HG03342 (cell line): Measurements from ENCODE around the gene CELSR1.

Experiments
- ATAC-seq: cut with Tn5 transposase; IDR thresholded peaks from one replicate; pipeline ENCODE4 v1.9.1; 2021; ENCODE audit warnings: mild to moderate bottlenecking, moderate library complexity; ENCODE audit not compliant: unreplicated experiment

CELSR1 gene

GRCh38 chr22:46574993-46575910 lies 37.8 kb upstream of the CELSR1 start:
- no peak for ATAC-seq

- ATAC-seq: no peak
These were observed 37.1 kb upstream of the CELSR1 start for GRCh38 chr22:46574438-46574992.

- ATAC-seq: no peak
These were observed 36.5 kb upstream of the CELSR1 start for GRCh38 chr22:46573781-46574437.

GRCh38 chr22:46572911-46573780 lies 35.7 kb upstream of the CELSR1 start:
- ATAC-seq: no peak

GRCh38 chr22:46571642-46572250 lies 34.3 kb upstream of the CELSR1 start:
- ATAC-seq: no peak

GRCh38 chr22:46569848-46570695 lies 32.7 kb upstream of the CELSR1 start:
- no peak for ATAC-seq

GRCh38 chr22:46569055-46569847 lies 31.8 kb upstream of the CELSR1 start:
- no peak for ATAC-seq

- ATAC-seq: no peak
These were observed 30.8 kb upstream of the CELSR1 start for GRCh38 chr22:46568102-46568809.

- no peak for ATAC-seq
These were observed 30.1 kb upstream of the CELSR1 start for GRCh38 chr22:46567471-46567870.

GRCh38 chr22:46564084-46564714 lies 26.8 kb upstream of the CELSR1 start:
- no peak for ATAC-seq

- no peak for ATAC-seq
These were observed 26.1 kb upstream of the CELSR1 start for GRCh38 chr22:46563381-46564083.

GRCh38 chr22:46561435-46561905 lies 24.1 kb upstream of the CELSR1 start:
- no peak for ATAC-seq

GRCh38 chr22:46560696-46561295 lies 23.4 kb upstream of the CELSR1 start:
- no peak for ATAC-seq

- ATAC-seq: no peak
These were observed 20.5 kb upstream of the CELSR1 start for GRCh38 chr22:46557736-46558480.

GRCh38 chr22:46556775-46557174 lies 19.4 kb upstream of the CELSR1 start:
- ATAC-seq: no peak

- ATAC-seq: no peak
These were observed 15.8 kb upstream of the CELSR1 start for GRCh38 chr22:46553189-46553588.
